Renal cortex interstitium (tissue), 11 donors: ENCODE measurements around the gene IFIT1B. TPM values are rescaled to one million over a fixed set of nuclear protein-coding genes. Genes with fewer than 3 reads are reported as not detected.
"Not testable (repeated sequence)": the region's sequence is repeated elsewhere in the genome, so short reads cannot be mapped to it uniquely, and the experiment has no call there.

Experiments used
- DNase-seq, 11 donors: peaks; one replicate each; pipeline ENCODE4 v3.0.0-alpha.2; 2013; ENCODE audit warnings: low read depth in 9 of 11, low spot score in 4 of 11; ENCODE audit errors: extremely low read depth in 1 of 11
- polyA plus RNA-seq, 3 donors: library from polyadenylated mRNA; unstranded; fragments of 120-200 nt; gene quantifications; one replicate each; pipeline ENCODE4 v1.2.1, GENCODE V29; 2013; ENCODE audit not compliant: insufficient read length in 3 of 3

Gene IFIT1B
- polyA plus RNA-seq, 3 donors, result 0.10 to 0.11 (median 0.11) TPM

DNA sequence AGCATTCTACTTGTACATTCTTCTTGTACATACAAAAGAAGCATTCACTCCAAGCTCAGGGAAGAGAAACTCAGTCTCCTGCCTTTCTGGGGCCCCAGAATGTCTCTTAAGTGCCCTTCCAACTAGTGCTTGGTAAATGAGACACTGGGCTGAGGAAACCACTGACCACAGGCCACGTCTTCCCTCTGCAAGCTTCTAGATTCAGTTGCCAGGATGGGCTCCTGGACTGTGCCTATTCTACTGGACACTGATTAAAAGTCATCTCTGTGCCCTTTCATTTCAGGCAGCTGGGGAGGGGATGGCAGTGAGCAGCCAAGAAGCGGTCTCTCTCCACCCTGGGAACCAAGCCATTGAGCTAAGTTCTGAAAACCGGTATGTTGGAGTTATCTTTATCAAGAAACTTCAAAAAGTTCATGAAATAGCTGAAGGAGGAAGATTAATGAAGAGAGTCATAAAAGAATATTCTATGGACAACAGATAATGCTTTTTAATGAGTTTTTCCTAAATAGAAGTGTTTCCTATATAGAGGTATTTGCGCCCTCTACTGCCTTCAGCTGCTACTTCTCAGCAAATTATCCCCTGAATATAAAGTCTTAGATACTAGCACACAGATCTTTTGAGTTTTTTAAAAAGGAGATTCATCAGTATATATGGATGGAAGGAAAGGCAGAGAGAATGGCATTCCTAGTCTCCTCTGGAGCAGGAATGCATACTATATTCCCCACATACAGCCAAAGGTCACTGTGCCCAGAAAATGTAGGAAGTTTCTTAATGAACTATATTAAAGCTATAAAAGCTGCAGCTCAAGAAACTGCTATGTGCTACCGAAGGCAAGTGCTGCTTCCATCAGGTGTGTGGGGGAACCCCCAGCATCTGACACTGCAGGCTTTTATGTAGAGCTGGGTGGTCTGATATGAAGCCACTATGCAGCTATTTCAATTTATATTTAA lies 8.4 kb upstream of the IFIT1B start:
- no peak for DNase-seq

- no peak for DNase-seq
Measured at GRCh38 chr10:89371079-89371478, 6.8 kb upstream of the IFIT1B start.

GRCh38 chr10:89371987-89372386 lies 5.9 kb upstream of the IFIT1B start:
- DNase-seq, result no peak

GRCh38 chr10:89373916-89374711 lies 3.7 kb upstream of the IFIT1B start:
- peak in 2 of 11 donors; percentile 33 to 42 for DNase-seq

DNA sequence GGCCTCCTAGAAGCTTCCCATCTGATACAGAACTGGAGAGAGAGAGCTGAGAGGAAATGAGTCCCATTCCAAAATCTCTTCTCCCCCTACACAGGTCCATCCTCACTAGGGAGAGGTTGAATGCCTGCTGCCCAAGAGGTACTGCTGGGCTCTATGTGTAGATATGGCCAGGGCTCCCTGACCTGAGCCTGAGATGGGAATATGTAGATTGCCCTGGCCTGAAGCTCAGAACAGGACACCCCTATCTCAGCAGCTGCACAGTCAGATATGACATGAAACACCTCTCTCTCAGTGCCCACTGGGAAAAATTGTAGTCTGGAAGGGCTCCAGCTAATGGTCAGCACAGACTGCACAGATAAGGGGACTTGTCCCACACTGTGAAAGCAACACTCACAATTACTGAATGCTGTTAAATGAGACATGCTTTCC lies 3.1 kb upstream of the IFIT1B start:
- no peak for DNase-seq

GRCh38 chr10:89379103-89379502 lies 1.2 kb downstream of the IFIT1B start:
- DNase-seq, result no peak

DNA sequence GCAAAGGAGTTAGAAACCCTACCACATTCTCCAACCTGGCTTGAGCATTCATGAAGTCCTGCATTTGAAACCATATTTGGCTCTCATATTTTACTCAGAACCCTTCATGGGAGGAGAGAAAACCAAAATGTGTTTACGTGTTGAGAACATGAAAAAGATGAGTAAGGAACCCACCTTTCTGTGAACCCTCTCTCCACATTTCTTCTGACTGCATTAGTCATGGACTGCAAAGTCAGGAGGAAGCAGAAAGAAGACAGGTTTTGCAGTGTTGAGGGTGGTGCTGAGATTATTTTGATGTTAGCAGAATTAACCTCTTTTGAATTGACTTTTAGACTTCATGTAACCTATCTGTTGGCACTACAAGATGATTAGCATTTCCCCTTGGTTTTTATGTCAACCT lies 4.9 kb downstream of the IFIT1B start:
- no peak for DNase-seq

- no peak for DNase-seq
Measured at GRCh38 chr10:89384474-89385340, 6.9 kb downstream of the IFIT1B start.

DNA sequence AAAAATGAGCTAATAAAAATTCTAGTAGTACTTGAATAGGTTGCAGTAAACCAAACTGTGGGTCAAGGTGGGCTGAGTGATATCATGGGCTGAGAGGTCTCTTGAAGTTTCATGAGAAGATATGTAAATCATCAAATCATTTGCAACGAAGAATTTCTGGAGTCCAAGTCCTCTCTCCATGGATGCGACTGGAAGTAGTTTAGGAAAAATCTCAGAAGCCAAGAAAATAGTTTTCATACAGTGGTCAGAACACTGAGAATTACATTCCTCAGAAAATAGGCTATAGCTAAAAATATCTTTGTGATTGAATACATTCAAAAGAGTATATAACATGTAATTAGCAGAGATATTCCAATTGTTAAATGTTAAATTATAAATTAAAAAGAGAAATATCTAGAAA lies 10.9 kb downstream of the IFIT1B start:
- DNase-seq, result no peak

- no peak for DNase-seq
Measured at GRCh38 chr10:89389254-89389653, 11.4 kb downstream of the IFIT1B start.

DNA sequence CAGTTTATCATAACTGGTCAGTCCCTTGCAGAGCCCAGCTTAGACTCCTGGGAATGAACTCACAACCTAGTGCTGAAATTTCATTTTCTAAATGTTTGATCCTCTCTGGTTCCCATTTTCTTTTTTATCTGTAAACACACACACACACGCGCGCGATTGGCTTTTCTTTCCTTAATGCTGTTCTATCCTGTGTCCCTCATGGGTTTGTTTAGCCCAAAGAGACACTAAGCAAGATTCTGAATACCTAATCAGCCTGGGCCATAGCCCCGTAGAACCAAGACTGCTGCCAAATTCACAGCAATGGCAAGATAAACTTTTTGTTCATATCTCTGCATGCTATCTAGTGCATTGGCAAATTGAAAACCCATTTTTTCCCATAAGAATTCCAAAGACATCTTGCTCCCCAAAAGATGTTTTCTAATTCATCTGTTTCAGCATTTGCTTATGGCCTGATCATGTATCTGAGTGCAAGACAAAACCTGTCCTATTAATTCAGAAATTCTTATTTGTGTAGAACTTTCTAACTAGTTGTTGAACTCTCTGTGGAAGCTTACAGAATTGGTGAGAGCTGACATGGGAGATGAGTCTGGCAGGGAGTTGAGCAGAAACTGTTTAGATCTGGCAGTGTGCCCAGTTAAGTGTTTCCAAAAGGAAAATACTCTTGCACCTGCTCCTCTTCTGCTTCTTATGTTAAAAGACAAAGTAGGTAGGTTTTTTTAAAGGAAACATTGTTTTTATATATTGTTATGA lies 12.8 kb downstream of the IFIT1B start:
- DNase-seq, result no peak

GRCh38 chr10:89391226-89391576 lies 13.3 kb downstream of the IFIT1B start:
- not testable (repeated sequence) for DNase-seq

DNA sequence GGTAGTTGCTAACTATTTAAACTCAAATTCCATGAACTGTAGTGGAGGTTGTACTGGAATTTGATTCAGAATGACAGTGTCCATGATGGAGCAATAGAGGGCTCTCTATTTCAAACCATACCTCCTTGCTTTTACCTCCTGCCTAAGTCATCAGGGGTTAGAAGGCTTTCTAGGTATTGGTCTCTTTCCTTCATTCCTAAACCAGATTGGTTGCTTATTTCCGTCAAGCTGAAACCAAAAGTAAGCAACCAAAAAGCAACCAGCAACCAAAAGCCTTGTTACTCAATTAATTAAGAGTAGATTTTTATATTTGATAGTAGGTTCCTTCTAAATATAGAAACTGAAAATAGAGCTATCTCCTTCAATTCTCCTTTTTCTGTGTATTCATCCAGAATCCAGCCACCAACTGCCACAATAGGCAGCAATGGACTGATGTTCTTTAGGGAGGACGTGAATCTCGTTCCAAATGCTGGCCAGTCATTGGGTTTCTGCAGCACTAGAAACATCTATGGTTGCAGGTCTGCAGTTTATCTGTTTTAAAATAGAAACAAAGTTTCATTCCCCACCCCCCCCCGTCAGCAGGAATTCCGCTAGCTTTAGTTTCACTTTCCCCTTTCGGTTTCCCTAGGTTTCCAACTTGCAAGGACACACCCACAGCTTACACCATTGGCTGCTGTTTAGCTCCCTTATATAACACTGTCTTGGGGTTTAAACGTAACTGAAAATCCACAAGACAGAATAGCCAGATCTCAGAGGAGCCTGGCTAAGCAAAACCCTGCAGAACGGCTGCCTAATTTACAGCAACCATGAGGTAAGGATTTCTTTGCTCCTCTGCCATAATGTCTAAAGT lies 14.3 kb downstream of the IFIT1B start, which contains the start of gene IFIT1:
Gene IFIT1 (plus strand): TSS at position 717 of the 850 bp plus-strand sequence. CDS start 90 bp downstream, at position 807.
- peak in 10 of 11 donors; percentile 60 to 93 (median 78) for DNase-seq

GRCh38 chr10:89392974-89393373 lies 15.1 kb downstream of the IFIT1B start:
- no peak for DNase-seq

- DNase-seq, result no peak
Measured at GRCh38 chr10:89393898-89394297, 16.0 kb downstream of the IFIT1B start.

- no peak for DNase-seq
Measured at GRCh38 chr10:89395141-89395540, 17.3 kb downstream of the IFIT1B start.

DNA sequence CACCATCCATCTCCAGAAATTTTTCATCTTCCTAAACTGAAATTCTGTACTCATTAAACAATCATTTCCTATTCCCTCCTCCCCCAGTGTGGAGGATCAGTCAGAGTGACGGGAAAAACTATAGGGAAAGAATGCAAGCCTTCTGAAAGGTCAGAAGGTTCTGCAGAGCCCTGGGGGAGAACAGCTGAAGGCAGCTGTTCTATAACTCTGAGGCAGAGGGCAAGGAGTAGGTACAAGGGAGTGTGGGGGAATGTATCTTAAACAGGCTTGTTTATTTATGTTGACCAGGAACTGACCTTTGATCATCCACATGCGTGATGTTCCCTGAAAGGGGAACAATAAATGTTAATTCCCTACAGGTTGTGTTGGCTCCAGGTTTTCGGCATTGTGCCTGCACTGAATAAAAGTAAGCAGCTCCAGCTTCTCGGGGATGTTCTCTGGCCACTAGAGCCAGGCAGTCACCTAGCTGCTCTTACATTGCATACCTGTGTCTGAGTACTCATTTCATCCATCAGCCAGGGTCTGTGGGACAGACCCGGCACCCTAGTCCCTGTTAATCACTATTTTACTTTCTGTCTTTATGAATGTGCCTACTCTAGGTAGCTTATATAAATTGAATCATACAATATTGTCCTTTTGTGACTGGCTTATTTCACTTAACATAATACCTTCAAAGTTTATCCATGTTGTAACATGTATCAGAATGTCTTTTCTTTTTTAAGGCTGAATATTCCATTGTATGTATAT lies 20.3 kb downstream of the IFIT1B start:
- DNase-seq, result peak in 1 of 11 donors; percentile 35
